Mucosa of stomach (tissue), 1 donor: ENCODE measurements around the gene ICAM2.

Source experiments
- H3K27me3 ChIP-seq: one replicate; pipeline ENCODE4 v1.7.0; 2013; ENCODE audit warnings: mild to moderate bottlenecking, low read length; ENCODE audit not compliant: control insufficient read depth, insufficient read depth
- H3K36me3 ChIP-seq: one replicate; pipeline ENCODE4 v1.7.0; 2013; ENCODE audit warnings: low read length; ENCODE audit not compliant: control insufficient read depth, insufficient read depth
- H3K4me1 ChIP-seq: one replicate; pipeline ENCODE4 v1.7.0; 2013; ENCODE audit warnings: mild to moderate bottlenecking, low read length; ENCODE audit not compliant: control insufficient read depth, insufficient read depth
- H3K4me3 ChIP-seq: one replicate; pipeline ENCODE4 v1.7.0; 2013; ENCODE audit warnings: low read length
- H3K9ac ChIP-seq: one replicate; pipeline ENCODE4 v1.7.0; 2013; ENCODE audit warnings: mild to moderate bottlenecking, low read length, moderate library complexity
- H3K9me3 ChIP-seq: one replicate; pipeline ENCODE4 v1.7.0; 2013; ENCODE audit warnings: mild to moderate bottlenecking, low read length, moderate library complexity; ENCODE audit not compliant: control insufficient read depth
- donor health status: Pancreatic carcinoma.

The ICAM2 gene

GRCh38 chr17:63973930-63974593 lies 46.4 kb downstream of the ICAM2 start:
- Histone ChIP-seq H3K4me1 (peaks cover 9% of the 10 kb centered on the region), H3K27me3 (peaks cover 23% of the 10 kb centered on the region), H3K4me3 (no peak overlapping the region), H3K9me3 (no peaks in the 10 kb centered on the region), H3K9ac (no peak overlapping the region), H3K36me3 (no peaks in the 10 kb centered on the region)

GRCh38 chr17:63973247-63973646 lies 47.2 kb downstream of the ICAM2 start:
- Histone ChIP-seq H3K4me3 (no peak overlapping the region), H3K27me3 (peaks cover 23% of the 10 kb centered on the region), H3K9ac (no peak overlapping the region), H3K4me1 (peaks cover 9% of the 10 kb centered on the region), H3K36me3 (no peaks in the 10 kb centered on the region), H3K9me3 (no peaks in the 10 kb centered on the region)

GRCh38 chr17:63972796-63973195 lies 47.6 kb downstream of the ICAM2 start, which contains the start of gene SCN4A:
SCN4A (minus strand) TSS chr17:63972918; CDS start chr17:63972841, 77 bp downstream.
- peaks cover 9% of the 10 kb centered on the region for H3K4me1 ChIP-seq
- H3K27me3 ChIP-seq, result peaks cover 23% of the 10 kb centered on the region
- no peak within 1 kb of the TSS for H3K9ac ChIP-seq
- H3K36me3 ChIP-seq, result no peaks in the 10 kb centered on the region
- no peaks in the 10 kb centered on the region for H3K9me3 ChIP-seq
- H3K4me3 ChIP-seq, result no peak within 1 kb of the TSS

- Histone ChIP-seq H3K4me3 (no peak overlapping the region), H3K36me3 (no peaks in the 10 kb centered on the region)
Measured at GRCh38 chr17:63969278-63969677, 51.2 kb downstream of the ICAM2 start.

GRCh38 chr17:63967953-63968352 lies 52.5 kb downstream of the ICAM2 start:
- no peaks in the 10 kb centered on the region for H3K36me3 ChIP-seq
- H3K9me3 ChIP-seq, result no peaks in the 10 kb centered on the region

More at GRCh38 chr17:63969278-63969677, 51.2 kb downstream of the ICAM2 start:
- Histone ChIP-seq H3K9ac (no peak overlapping the region), H3K4me1 (peaks cover 6% of the 10 kb centered on the region), H3K9me3 (no peaks in the 10 kb centered on the region), H3K27me3 (peaks cover 5% of the 10 kb centered on the region)

GRCh38 chr17:63966646-63967264 lies 53.7 kb downstream of the ICAM2 start:
- Histone ChIP-seq H3K4me3 (no peak overlapping the region), H3K4me1 (peaks cover under 1% of the 10 kb centered on the region), H3K27me3 (no peaks in the 10 kb centered on the region), H3K36me3 (no peaks in the 10 kb centered on the region), H3K9ac (no peak overlapping the region), H3K9me3 (no peaks in the 10 kb centered on the region)

More at GRCh38 chr17:63967953-63968352, 52.5 kb downstream of the ICAM2 start:
- no peaks in the 10 kb centered on the region for H3K27me3 ChIP-seq
- no peak overlapping the region for H3K4me3 ChIP-seq
- no peak overlapping the region for H3K9ac ChIP-seq
- no peaks in the 10 kb centered on the region for H3K4me1 ChIP-seq

- H3K9ac ChIP-seq, result no peak overlapping the region
- H3K9me3 ChIP-seq, result no peaks in the 10 kb centered on the region
- H3K27me3 ChIP-seq, result no peaks in the 10 kb centered on the region
- no peaks in the 10 kb centered on the region for H3K36me3 ChIP-seq
- H3K4me1 ChIP-seq, result peaks cover 15% of the 10 kb centered on the region
- H3K4me3 ChIP-seq, result no peak overlapping the region
Measured at GRCh38 chr17:63963123-63963522, 57.3 kb downstream of the ICAM2 start.

GRCh38 chr17:63962298-63962744 lies 58.1 kb downstream of the ICAM2 start:
- Histone ChIP-seq H3K27me3 (no peaks in the 10 kb centered on the region), H3K4me1 (peaks cover 15% of the 10 kb centered on the region), H3K9me3 (no peaks in the 10 kb centered on the region), H3K36me3 (no peaks in the 10 kb centered on the region), H3K9ac (no peak overlapping the region), H3K4me3 (no peak overlapping the region)

- Histone ChIP-seq H3K4me3 (no peak overlapping the region), H3K27me3 (no peaks in the 10 kb centered on the region), H3K36me3 (no peaks in the 10 kb centered on the region), H3K9ac (no peak overlapping the region), H3K4me1 (peaks cover 15% of the 10 kb centered on the region), H3K9me3 (no peaks in the 10 kb centered on the region)
Measured at GRCh38 chr17:63961355-63962212, 58.8 kb downstream of the ICAM2 start.

- no peak overlapping the region for H3K4me3 ChIP-seq
- H3K9me3 ChIP-seq, result no peaks in the 10 kb centered on the region
- no peaks in the 10 kb centered on the region for H3K27me3 ChIP-seq
- no peak overlapping the region for H3K9ac ChIP-seq
- peaks cover 15% of the 10 kb centered on the region for H3K4me1 ChIP-seq
- H3K36me3 ChIP-seq, result no peaks in the 10 kb centered on the region
Measured at GRCh38 chr17:63960430-63960829, 60.0 kb downstream of the ICAM2 start.

GRCh38 chr17:63960006-63960405 lies 60.4 kb downstream of the ICAM2 start:
- no peak overlapping the region for H3K9ac ChIP-seq
- no peaks in the 10 kb centered on the region for H3K9me3 ChIP-seq
- H3K4me3 ChIP-seq, result no peak overlapping the region
- no peaks in the 10 kb centered on the region for H3K36me3 ChIP-seq
- peaks cover 15% of the 10 kb centered on the region for H3K4me1 ChIP-seq
- no peaks in the 10 kb centered on the region for H3K27me3 ChIP-seq
